Measurements from ENCODE around the gene MIA3.

DNA sequence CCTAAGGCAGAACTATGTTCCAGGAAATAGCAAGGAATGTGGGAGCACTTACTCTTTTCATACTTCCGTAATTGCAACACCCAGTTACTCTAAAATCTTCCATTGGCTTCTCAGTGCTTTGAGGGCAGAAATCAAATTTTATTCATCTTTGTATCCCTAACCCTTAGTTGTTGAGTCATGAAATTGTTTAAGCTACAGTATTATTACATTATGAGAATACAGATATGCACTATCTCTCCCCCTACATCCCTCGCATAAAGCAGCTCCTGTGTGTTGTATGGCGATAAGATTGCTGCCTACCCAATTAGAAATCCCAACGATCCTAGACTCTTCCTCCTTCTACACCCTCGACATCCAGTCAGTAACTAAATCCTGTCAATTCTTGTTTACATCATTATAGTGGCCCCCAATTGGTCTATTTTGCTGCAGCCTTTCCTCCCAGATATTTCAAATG is 91.8 kb downstream of the MIA3 start:
- TF ChIP-seq CTCF (conservative IDR thresholded peaks at IDR 0.05; ENCODE audit: low read depth, low read length) (no peak), EZH2 (IDR thresholded peaks at IDR 0.05; ENCODE audit: low read length, unreplicated experiment) (no peak), EZH2phosphoT487 (IDR thresholded peaks at IDR 0.05; ENCODE audit: borderline replicate concordance, low read length) (no peak)
